Naive B cell (primary cell): Measurements from ENCODE around the gene SLC25A12. TPM values are rescaled to one million over a fixed set of nuclear protein-coding genes. Genes with fewer than 3 reads are reported as not detected.
"Not testable (repeated sequence)": the region's sequence is repeated elsewhere in the genome, so short reads cannot be mapped to it uniquely, and the experiment has no call there.

ENCODE experiments used
- ATAC-seq, 2 donors: fragments of 150-1000 bp; cut with Tn5 transposase; 2 replicates each; pipeline ENCODE4 v1.10.0; 2021; ENCODE audit warnings: low read depth in 2 of 2, mild to moderate bottlenecking in 2 of 2, moderate library complexity in 2 of 2
- DNase-seq: peaks from one replicate; pipeline ENCODE4 v3.0.0; 2022
- H3K27ac Mint-ChIP-seq, 6 donors: one replicate each; pipeline ENCODE4 v1.8.0; 2020 to 2022; ENCODE audit warnings: mild to moderate bottlenecking in 6 of 6, mixed read lengths in 6 of 6, moderate library complexity in 5 of 6, inconsistent platforms in 2 of 6
- H3K27me3 Mint-ChIP-seq, 3 donors: one replicate each; pipeline ENCODE4 v1.8.0; 2021 to 2022; ENCODE audit warnings: mixed read lengths in 3 of 3, mild to moderate bottlenecking in 1 of 3
- H3K36me3 Mint-ChIP-seq, 2 donors: one replicate each; pipeline ENCODE4 v1.8.0; 2020 to 2022; ENCODE audit warnings: mixed read lengths in 2 of 2, inconsistent platforms in 1 of 2, mild to moderate bottlenecking in 1 of 2
- H3K4me1 Mint-ChIP-seq, 3 donors: one replicate each; pipeline ENCODE4 v1.8.0; 2020 to 2022; ENCODE audit warnings: mixed read lengths in 3 of 3, inconsistent platforms in 1 of 3, mild to moderate bottlenecking in 1 of 3, moderate library complexity in 1 of 3
- H3K4me3 Mint-ChIP-seq, 8 donors: one replicate each; pipeline ENCODE4 v1.8.0; 2020 to 2022; ENCODE audit warnings: mild to moderate bottlenecking in 8 of 8, mixed read lengths in 8 of 8, moderate library complexity in 8 of 8, inconsistent platforms in 2 of 8
- H3K9me3 Mint-ChIP-seq, 7 donors: one replicate each; pipeline ENCODE4 v1.8.0; 2020 to 2022; ENCODE audit warnings: mixed read lengths in 7 of 7, mild to moderate bottlenecking in 5 of 7, inconsistent platforms in 2 of 7, moderate library complexity in 1 of 7
- polyA plus RNA-seq, 6 donors: library from polyadenylated mRNA; unstranded; fragments of 300-500 nt; fragmentation: Illumina TruSeq; gene quantifications; one replicate each; pipeline ENCODE4 v1.2.3, GENCODE V29; 2021; ENCODE audit warnings: low read depth in 6 of 6

SLC25A12 gene
- polyA plus RNA-seq, 6 donors from 2014 or later: 2.2 to 12.7 (median 10.0) TPM

DNA sequence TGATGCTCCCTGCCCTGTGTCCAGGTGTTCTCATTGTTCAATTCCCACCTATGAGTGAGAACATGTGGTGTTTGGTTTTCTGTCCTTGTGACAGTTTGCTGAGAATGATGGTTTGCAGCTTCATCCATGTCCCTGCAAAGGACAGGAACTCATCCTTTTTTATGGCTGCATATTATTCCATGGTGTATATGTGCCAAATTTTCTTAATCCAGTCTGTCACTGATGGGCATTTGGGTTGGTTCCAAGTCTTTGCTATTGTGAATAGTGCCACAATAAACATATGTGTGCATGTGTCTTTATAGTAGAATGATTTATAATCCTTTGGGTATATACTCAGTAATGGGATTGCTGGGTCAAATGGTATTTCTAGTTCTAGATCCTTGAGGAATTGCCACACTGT lies 85.2 kb downstream of the SLC25A12 start:
- not testable (repeated sequence) for H3K27ac Mint-ChIP-seq, H3K4me3 Mint-ChIP-seq, H3K27me3 Mint-ChIP-seq, H3K9me3 Mint-ChIP-seq, H3K4me1 Mint-ChIP-seq, ATAC-seq, DNase-seq
- H3K36me3 Mint-ChIP-seq: peaks cover 34 to 36% of the 10 kb centered on the region in 2 donors

- H3K36me3 Mint-ChIP-seq: peaks cover 30 to 33% of the 10 kb centered on the region in 2 donors
- peaks cover 0 to 2% (median 0%) of the 10 kb centered on the region in 7 donors for H3K9me3 Mint-ChIP-seq
- no peaks in the 10 kb centered on the region for H3K4me1 Mint-ChIP-seq
- no peak for DNase-seq
- no peaks in the 10 kb centered on the region for H3K27me3 Mint-ChIP-seq
- no peak overlapping the region for H3K4me3 Mint-ChIP-seq
- no peak for ATAC-seq
- H3K27ac Mint-ChIP-seq: no peak overlapping the region
Observed at GRCh38 chr2:171807831-171808393, 86.1 kb downstream of the SLC25A12 start.

DNA sequence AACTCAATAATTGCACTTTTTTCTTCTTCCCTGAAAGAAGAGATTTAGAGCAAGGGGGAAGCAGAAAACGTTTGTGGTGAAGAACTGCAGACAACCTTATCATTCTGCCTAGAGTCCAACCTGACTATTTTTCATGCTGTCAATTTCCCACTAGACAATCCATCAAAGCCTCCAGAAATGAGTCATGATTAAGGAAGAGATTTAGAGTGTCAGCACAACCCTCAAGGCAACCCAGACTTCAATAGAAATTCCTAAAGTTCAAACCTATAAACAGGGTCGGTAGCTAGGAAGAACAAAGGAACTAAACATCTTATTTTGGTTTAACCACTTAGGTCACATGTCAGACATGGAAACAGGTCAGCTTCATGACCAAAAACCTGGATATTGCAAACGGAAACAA lies 86.9 kb downstream of the SLC25A12 start:
- peaks cover 26 to 27% of the 10 kb centered on the region in 2 donors for H3K36me3 Mint-ChIP-seq

GRCh38 chr2:171804456-171804855 lies 89.6 kb downstream of the SLC25A12 start:
- H3K9me3 Mint-ChIP-seq: peaks cover 0 to 2% (median 0%) of the 10 kb centered on the region in 7 donors
- peaks cover 15 to 20% of the 10 kb centered on the region in 2 donors for H3K36me3 Mint-ChIP-seq
- DNase-seq (no peak), ATAC-seq (no peak)
- no peak overlapping the region for H3K27ac Mint-ChIP-seq
- H3K4me1 Mint-ChIP-seq: no peaks in the 10 kb centered on the region
- H3K4me3 Mint-ChIP-seq: no peak overlapping the region
- H3K27me3 Mint-ChIP-seq: no peaks in the 10 kb centered on the region

More for the DNA sequence above, 86.9 kb downstream of the SLC25A12 start:
- Mint-ChIP-seq H3K27ac (no peak overlapping the region), H3K4me1 (no peaks in the 10 kb centered on the region), H3K9me3 (peaks cover 0 to 2% (median 0%) of the 10 kb centered on the region in 7 donors), H3K27me3 (no peaks in the 10 kb centered on the region), H3K4me3 (no peak overlapping the region)
- ATAC-seq (no peak), DNase-seq (no peak)

DNA sequence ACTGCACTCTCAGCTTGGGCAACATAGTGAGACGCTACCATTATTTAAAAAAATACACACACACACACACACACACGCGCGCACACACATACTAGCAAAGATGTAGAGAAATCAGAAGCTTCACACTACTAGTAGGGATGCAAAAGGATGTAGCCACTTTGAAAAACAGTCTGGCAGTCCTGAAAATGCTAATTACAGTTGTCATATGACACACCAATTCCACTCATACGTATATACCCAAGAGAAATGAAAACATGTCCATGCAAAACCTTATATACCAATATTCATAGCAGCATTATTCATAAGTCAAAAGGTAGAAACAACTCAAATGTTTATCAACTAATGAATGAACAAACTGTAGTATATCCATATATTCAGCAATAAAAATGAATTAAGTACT lies 90.3 kb downstream of the SLC25A12 start:
- Mint-ChIP-seq H3K36me3 (peaks cover 11 to 20% of the 10 kb centered on the region in 2 donors), H3K27me3 (no peaks in the 10 kb centered on the region), H3K4me3 (no peak overlapping the region), H3K9me3 (no peaks in the 10 kb centered on the region), H3K4me1 (no peaks in the 10 kb centered on the region), H3K27ac (no peak overlapping the region)
- DNase-seq (no peak), ATAC-seq (no peak)

DNA sequence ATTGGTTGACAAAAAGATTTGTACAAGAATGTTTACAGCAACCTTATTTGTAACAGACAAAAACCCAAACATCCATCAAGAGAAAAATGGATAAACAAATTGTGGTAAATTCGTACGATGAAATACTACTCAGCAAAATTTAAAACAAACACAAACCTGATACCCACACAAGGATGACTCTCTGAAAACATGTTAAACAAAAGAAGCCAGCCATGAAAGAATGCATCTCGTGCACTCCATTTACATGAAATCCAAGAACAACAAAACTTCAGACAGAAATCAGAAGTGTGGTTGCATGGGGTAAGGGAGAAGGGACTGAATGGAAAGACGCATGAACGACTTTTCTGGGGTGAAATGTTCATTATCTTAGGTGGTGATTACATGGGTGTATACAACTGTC lies 93.4 kb downstream of the SLC25A12 start:
- H3K4me3 Mint-ChIP-seq: no peak overlapping the region
- no peak for ATAC-seq
- no peak for DNase-seq
- H3K27me3 Mint-ChIP-seq: no peaks in the 10 kb centered on the region
- no peaks in the 10 kb centered on the region for H3K9me3 Mint-ChIP-seq
- no peak overlapping the region for H3K27ac Mint-ChIP-seq
- peaks cover 0 to 5% (median 0%) of the 10 kb centered on the region in 3 donors for H3K4me1 Mint-ChIP-seq
- H3K36me3 Mint-ChIP-seq: peaks cover 0 to 9% of the 10 kb centered on the region in 2 donors

DNA sequence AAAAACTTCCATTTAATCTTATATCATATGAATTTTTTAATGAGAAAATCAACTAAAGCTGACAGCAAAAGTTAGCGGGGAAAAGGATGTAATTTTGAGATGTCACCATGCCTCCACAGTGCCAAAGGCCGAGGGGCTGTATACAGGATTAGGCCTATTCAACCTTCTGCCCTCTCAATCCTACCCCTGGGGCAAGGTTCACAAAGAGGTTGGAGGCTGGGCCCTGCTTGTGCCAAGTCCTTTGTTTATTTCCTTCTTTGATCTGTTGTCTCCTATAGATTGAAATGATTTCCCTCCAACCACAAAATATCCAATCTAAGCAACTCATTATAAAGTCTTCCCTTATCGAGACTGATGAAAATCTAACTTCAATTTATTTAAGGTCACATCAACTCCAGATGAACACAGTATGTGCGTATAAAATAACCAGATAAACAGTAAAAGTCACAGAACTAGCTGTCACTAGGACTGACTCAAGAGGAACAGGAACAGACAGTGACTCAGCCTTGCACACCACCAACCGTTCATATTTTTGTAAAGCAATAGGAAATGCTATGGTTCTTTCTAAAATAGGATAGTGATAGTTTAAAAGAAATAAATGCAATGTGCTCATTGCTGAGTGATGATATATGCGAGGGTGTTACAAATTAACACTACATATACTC lies 95.8 kb downstream of the SLC25A12 start:
- Mint-ChIP-seq H3K9me3 (no peaks in the 10 kb centered on the region), H3K4me1 (peaks cover 0 to 10% (median 0%) of the 10 kb centered on the region in 3 donors), H3K36me3 (peaks cover 0 to 10% of the 10 kb centered on the region in 2 donors), H3K27ac (peak overlapping the region in 1 of 6 donors; percentile 38), H3K27me3 (no peaks in the 10 kb centered on the region), H3K4me3 (no peak overlapping the region)
- DNase-seq (no peak), ATAC-seq (no peak)

- ATAC-seq (no peak), DNase-seq (no peak)
- H3K4me1 Mint-ChIP-seq: peaks cover 0 to 10% (median 0%) of the 10 kb centered on the region in 3 donors
- no peaks in the 10 kb centered on the region for H3K27me3 Mint-ChIP-seq
- no peak overlapping the region for H3K4me3 Mint-ChIP-seq
- no peak overlapping the region for H3K27ac Mint-ChIP-seq
- H3K9me3 Mint-ChIP-seq: no peaks in the 10 kb centered on the region
- peaks cover 6 to 10% of the 10 kb centered on the region in 2 donors for H3K36me3 Mint-ChIP-seq
Observed at GRCh38 chr2:171794918-171795317, 99.1 kb downstream of the SLC25A12 start.

GRCh38 chr2:171793691-171794678 lies 100.1 kb downstream of the SLC25A12 start:
- H3K4me1 Mint-ChIP-seq: peaks cover 0 to 10% (median 0%) of the 10 kb centered on the region in 3 donors
- DNase-seq: no peak
- peak overlapping the region in 2 of 6 donors; percentile 22 to 34 for H3K27ac Mint-ChIP-seq
- no peaks in the 10 kb centered on the region for H3K27me3 Mint-ChIP-seq
- no peak overlapping the region for H3K4me3 Mint-ChIP-seq
- peaks cover 6 to 10% of the 10 kb centered on the region in 2 donors for H3K36me3 Mint-ChIP-seq
- H3K9me3 Mint-ChIP-seq: no peaks in the 10 kb centered on the region
- ATAC-seq: no peak

DNA sequence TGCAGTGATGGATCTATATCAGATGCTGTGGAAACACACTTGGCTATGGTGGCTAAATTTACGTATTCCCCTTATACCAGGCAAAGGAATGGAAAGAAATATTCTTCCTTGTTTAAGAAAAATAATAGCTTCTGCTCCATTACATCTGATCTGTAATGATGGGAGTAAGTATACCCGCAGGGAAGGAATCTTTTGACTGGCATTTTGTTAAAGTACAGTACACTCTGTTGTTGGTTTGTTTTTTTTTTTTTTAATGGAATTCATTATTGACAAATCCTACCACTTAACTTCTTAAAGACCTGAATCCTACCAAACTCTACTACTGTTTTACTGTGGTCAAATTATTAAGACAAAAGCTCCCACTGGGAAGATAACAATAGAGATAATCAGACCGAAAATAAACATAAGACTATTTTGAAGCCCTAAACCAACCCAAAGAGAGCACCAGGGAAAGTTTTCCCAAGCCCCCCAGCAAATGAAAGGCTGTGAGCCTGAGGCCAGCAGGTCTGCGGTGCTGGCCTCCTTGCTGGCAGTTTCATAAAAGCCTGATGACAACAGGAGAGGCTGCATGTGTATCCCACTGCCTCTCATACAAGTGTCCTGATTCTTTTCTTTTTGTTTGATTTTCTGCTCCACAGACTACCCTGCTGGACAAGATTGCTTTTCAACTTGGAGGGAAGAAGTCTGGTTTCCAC lies 101.0 kb downstream of the SLC25A12 start:
- ATAC-seq (no peak), DNase-seq (no peak)
- Mint-ChIP-seq H3K4me1 (peaks cover 0 to 5% (median 0%) of the 10 kb centered on the region in 3 donors), H3K36me3 (peaks cover 6 to 10% of the 10 kb centered on the region in 2 donors), H3K27ac (no peak overlapping the region), H3K27me3 (no peaks in the 10 kb centered on the region), H3K9me3 (no peaks in the 10 kb centered on the region), H3K4me3 (no peak overlapping the region)

DNA sequence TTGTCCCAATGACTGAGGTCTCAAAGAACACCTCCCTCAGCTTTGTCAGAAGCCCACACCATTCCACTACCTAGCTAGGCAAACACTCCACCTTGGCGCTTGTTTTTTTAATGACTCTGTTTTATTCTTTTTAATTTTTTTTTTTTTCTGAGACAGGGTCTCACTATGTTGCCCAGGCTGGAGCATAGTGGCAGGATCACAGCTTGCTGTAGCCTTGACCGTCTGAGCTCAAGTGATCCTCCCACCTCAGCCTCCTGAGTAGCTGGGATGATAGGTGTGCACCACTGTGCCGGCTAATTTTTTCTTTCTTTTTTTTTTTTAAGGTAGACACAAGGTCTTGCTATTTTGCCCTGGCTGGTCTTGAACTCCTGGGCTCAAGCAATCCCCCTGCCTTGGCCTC lies 101.9 kb downstream of the SLC25A12 start:
- Mint-ChIP-seq H3K4me3 (peak overlapping the region in 1 of 8 donors; percentile 12), H3K27me3 (no peaks in the 10 kb centered on the region), H3K27ac (peak overlapping the region in 2 of 6 donors; percentile 51 to 81), H3K4me1 (peaks cover 0 to 5% (median 0%) of the 10 kb centered on the region in 3 donors), H3K9me3 (no peaks in the 10 kb centered on the region), H3K36me3 (peaks cover 10 to 12% of the 10 kb centered on the region in 2 donors)
- ATAC-seq (no peak), DNase-seq (no peak)

- no peaks in the 10 kb centered on the region for H3K9me3 Mint-ChIP-seq
- no peaks in the 10 kb centered on the region for H3K27me3 Mint-ChIP-seq
- peaks cover 0 to 5% (median 0%) of the 10 kb centered on the region in 3 donors for H3K4me1 Mint-ChIP-seq
- H3K4me3 Mint-ChIP-seq: no peak overlapping the region
- no peak overlapping the region for H3K27ac Mint-ChIP-seq
- ATAC-seq: no peak
- no peak for DNase-seq
- peaks cover 10 to 15% of the 10 kb centered on the region in 2 donors for H3K36me3 Mint-ChIP-seq
Observed at GRCh38 chr2:171791361-171791760, 102.7 kb downstream of the SLC25A12 start.

DNA sequence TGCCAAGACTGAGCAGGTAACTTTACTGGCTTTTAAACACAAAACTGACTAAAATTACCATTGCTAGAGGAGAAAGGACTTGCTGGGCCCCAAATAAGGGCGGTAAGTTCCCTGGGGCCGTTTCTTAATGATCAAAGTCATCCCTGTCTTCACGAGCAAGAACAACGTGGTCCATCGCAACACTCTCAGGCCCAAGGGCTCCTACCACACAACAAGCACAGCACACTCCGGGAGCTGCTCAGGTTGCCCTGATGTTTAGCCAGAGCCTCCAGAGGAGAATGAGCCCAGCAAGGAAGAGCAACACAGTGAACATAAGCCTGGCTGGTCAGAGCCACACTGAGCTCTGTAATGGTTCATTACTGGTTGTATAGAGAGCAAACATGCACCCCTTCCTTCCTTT lies 104.1 kb downstream of the SLC25A12 start:
- Mint-ChIP-seq H3K36me3 (peaks cover 15 to 19% of the 10 kb centered on the region in 2 donors), H3K4me3 (no peak overlapping the region), H3K4me1 (peaks cover 0 to 1% (median 0%) of the 10 kb centered on the region in 3 donors), H3K27ac (no peak overlapping the region), H3K27me3 (no peaks in the 10 kb centered on the region), H3K9me3 (no peaks in the 10 kb centered on the region)
- DNase-seq: no peak
- no peak for ATAC-seq
